ENCODE data around the gene TNFRSF11A.

Gene TNFRSF11A

GRCh38 chr18:62396967-62397366 is 71.9 kb downstream of the TNFRSF11A start:
- Histone ChIP-seq H3K27ac (replicated peaks) (no peak overlapping the region), H3K4me3 (replicated peaks; ENCODE audit: insufficient read depth, low read length) (no peak overlapping the region), H3K27me3 (ENCODE audit: insufficient read depth, poor library complexity, severe bottlenecking) (no peaks in the 10 kb centered on the region)
- no peak for DNase-seq (ENCODE audit: low read depth in 1 of 2, low spot score in 1 of 2)
- TF ChIP-seq POLR2AphosphoS5 (IDR thresholded peaks at IDR 0.05; ENCODE audit: low read depth), result no peak
- TF ChIP-seq GABPA (IDR thresholded peaks at IDR 0.05; ENCODE audit: low read depth), result no peak
- no peak for TF ChIP-seq SPI1 (IDR thresholded peaks at IDR 0.05; ENCODE audit: borderline replicate concordance, low read depth)
- TF ChIP-seq, protein P1, sequence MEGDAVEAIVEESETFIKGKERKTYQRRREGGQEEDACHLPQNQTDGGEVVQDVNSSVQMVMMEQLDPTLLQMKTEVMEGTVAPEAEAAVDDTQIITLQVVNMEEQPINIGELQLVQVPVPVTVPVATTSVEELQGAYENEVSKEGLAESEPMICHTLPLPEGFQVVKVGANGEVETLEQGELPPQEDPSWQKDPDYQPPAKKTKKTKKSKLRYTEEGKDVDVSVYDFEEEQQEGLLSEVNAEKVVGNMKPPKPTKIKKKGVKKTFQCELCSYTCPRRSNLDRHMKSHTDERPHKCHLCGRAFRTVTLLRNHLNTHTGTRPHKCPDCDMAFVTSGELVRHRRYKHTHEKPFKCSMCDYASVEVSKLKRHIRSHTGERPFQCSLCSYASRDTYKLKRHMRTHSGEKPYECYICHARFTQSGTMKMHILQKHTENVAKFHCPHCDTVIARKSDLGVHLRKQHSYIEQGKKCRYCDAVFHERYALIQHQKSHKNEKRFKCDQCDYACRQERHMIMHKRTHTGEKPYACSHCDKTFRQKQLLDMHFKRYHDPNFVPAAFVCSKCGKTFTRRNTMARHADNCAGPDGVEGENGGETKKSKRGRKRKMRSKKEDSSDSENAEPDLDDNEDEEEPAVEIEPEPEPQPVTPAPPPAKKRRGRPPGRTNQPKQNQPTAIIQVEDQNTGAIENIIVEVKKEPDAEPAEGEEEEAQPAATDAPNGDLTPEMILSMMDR (IDR thresholded peaks at IDR 0.05; ENCODE audit: insufficient read depth, low read length), result no peak
- TF ChIP-seq REST (IDR thresholded peaks at IDR 0.05; ENCODE audit: insufficient replicate concordance, low read depth), result no peak

- TF ChIP-seq, protein P1 (IDR thresholded peaks at IDR 0.05; ENCODE audit: insufficient read depth, low read length), result no peak
- no peaks in the 10 kb centered on the region for H3K27me3 ChIP-seq (ENCODE audit: insufficient read depth, poor library complexity, severe bottlenecking)
- no peak for DNase-seq (ENCODE audit: low read depth in 1 of 2, low spot score in 1 of 2)
- no peak overlapping the region for H3K4me3 ChIP-seq (replicated peaks; ENCODE audit: insufficient read depth, low read length)
- H3K27ac ChIP-seq (replicated peaks), result no peak overlapping the region
Measured at GRCh38 chr18:62398291-62398690, 73.2 kb downstream of the TNFRSF11A start.

GRCh38 chr18:62399276-62399675 is 74.2 kb downstream of the TNFRSF11A start:
- Histone ChIP-seq H3K4me3 (replicated peaks; ENCODE audit: insufficient read depth, low read length) (no peak overlapping the region), H3K27ac (replicated peaks) (no peak overlapping the region), H3K27me3 (ENCODE audit: insufficient read depth, poor library complexity, severe bottlenecking) (no peaks in the 10 kb centered on the region)
- TF ChIP-seq SPI1 (IDR thresholded peaks at IDR 0.05; ENCODE audit: borderline replicate concordance, low read depth) (peak; percentile 74), REST (IDR thresholded peaks at IDR 0.05; ENCODE audit: insufficient replicate concordance, low read depth) (no peak), GABPA (IDR thresholded peaks at IDR 0.05; ENCODE audit: low read depth) (no peak), POLR2AphosphoS5 (IDR thresholded peaks at IDR 0.05; ENCODE audit: low read depth) (no peak)
- TF ChIP-seq, protein P1 (IDR thresholded peaks at IDR 0.05; ENCODE audit: insufficient read depth, low read length), result no peak
- no peak for DNase-seq (ENCODE audit: low read depth in 1 of 2, low spot score in 1 of 2)

DNA sequence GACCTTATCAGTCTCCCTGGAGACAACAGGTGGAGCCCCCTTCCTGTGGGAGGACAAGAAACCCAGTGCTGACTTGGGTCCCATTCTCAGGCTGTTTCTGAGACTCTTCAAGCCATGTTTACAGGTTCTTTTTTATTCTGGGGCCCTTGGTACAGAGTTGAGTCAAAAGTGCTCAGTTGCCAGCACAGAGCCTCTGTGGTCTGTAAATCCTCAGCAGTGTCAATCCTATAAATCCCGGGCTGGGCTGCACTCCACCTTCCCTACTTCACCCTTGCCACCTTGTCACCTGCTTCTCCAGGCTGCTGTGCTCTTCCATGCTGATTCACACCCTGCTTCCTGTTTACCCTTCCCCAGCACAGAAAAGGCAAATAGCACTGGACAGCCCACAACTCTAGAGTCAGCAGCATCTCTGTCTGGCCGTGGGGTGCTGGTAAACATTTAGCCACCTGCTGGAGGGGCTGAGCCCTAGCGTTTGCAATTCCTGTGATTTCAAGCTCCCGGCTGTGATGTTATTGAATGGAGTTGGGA is 74.7 kb downstream of the TNFRSF11A start:
- no peaks in the 10 kb centered on the region for H3K27me3 ChIP-seq (ENCODE audit: insufficient read depth, poor library complexity, severe bottlenecking)
- no peak overlapping the region for H3K4me3 ChIP-seq (replicated peaks; ENCODE audit: insufficient read depth, low read length)
- no peak for DNase-seq (ENCODE audit: low read depth in 1 of 2, low spot score in 1 of 2)
- H3K27ac ChIP-seq (replicated peaks), result no peak overlapping the region
- TF ChIP-seq POLR2AphosphoS5 (IDR thresholded peaks at IDR 0.05; ENCODE audit: low read depth), result no peak
- TF ChIP-seq, protein P1 (IDR thresholded peaks at IDR 0.05; ENCODE audit: insufficient read depth, low read length), result no peak
- no peak for TF ChIP-seq GABPA (IDR thresholded peaks at IDR 0.05; ENCODE audit: low read depth)
- no peak for TF ChIP-seq REST (IDR thresholded peaks at IDR 0.05; ENCODE audit: insufficient replicate concordance, low read depth)
- no peak for TF ChIP-seq SPI1 (IDR thresholded peaks at IDR 0.05; ENCODE audit: borderline replicate concordance, low read depth)

Data from HL-60 (cell line).